Trophoblast cell (in vitro differentiated cells and primary cell): Measurements from ENCODE around the gene BTD.

Experiments
- DNase-seq, 2 donors: peaks; one replicate each; pipeline ENCODE4 v3.0.0-alpha.2; 2016
- H2AFZ ChIP-seq: 2 replicates; pipeline ENCODE4 v1.6.1; 2013; ENCODE audit warnings: low read length, moderate library complexity, mild to moderate bottlenecking; ENCODE audit not compliant: insufficient read depth, poor library complexity
- H2AK5ac ChIP-seq: 2 replicates; pipeline ENCODE4 v1.6.1; 2013; ENCODE audit warnings: mild to moderate bottlenecking, low read length
- H2BK120ac ChIP-seq: 2 replicates; pipeline ENCODE4 v1.6.1; 2013; ENCODE audit warnings: low read length, mild to moderate bottlenecking, moderate library complexity; ENCODE audit not compliant: insufficient read depth, poor library complexity
- H2BK12ac ChIP-seq: 2 replicates; pipeline ENCODE4 v1.6.1; 2013; ENCODE audit warnings: mild to moderate bottlenecking, low read length, moderate library complexity
- H2BK5ac ChIP-seq: 2 replicates; pipeline ENCODE4 v1.6.1; 2013; ENCODE audit warnings: low read length, low read depth, moderate library complexity, mild to moderate bottlenecking; ENCODE audit not compliant: poor library complexity
- H3K14ac ChIP-seq: 2 replicates; pipeline ENCODE4 v1.6.1; 2013; ENCODE audit warnings: mild to moderate bottlenecking, low read length
- H3K18ac ChIP-seq: 2 replicates; pipeline ENCODE4 v1.6.1; 2013; ENCODE audit warnings: mild to moderate bottlenecking, low read length
- H3K23ac ChIP-seq: 2 replicates; pipeline ENCODE4 v1.6.1; 2013; ENCODE audit warnings: low read length
- H3K27ac ChIP-seq: 2 replicates; pipeline ENCODE4 v1.5.1; 2013; ENCODE audit warnings: low read depth, mild to moderate bottlenecking, inconsistent platforms, low read length, moderate library complexity
- H3K27me3 ChIP-seq: 2 replicates; pipeline ENCODE4 v1.6.1; 2013; ENCODE audit warnings: inconsistent platforms, mild to moderate bottlenecking, low read length, moderate library complexity; ENCODE audit not compliant: insufficient read depth
- H3K36me3 ChIP-seq, 2 experiments: 1 replicate in 1 of 2; 2 replicates in 1 of 2; pipeline ENCODE4 v1.6.1; 2013; ENCODE audit warnings: low read length in 2 of 2, mild to moderate bottlenecking in 2 of 2, moderate library complexity in 1 of 2; ENCODE audit not compliant: insufficient read depth in 2 of 2, control insufficient read depth in 1 of 2
- H3K4ac ChIP-seq: 2 replicates; pipeline ENCODE4 v1.6.1; 2013; ENCODE audit warnings: low read depth, mild to moderate bottlenecking, low read length, moderate library complexity
- H3K4me1 ChIP-seq, 2 experiments: 1 replicate in 1 of 2; 2 replicates in 1 of 2; pipeline ENCODE4 v1.6.1; 2013; ENCODE audit warnings: low read length in 2 of 2, mild to moderate bottlenecking in 2 of 2, moderate library complexity in 1 of 2; ENCODE audit not compliant: insufficient read depth in 2 of 2, control insufficient read depth in 1 of 2
- H3K4me2 ChIP-seq: 2 replicates; pipeline ENCODE4 v1.6.1; 2013; ENCODE audit warnings: inconsistent platforms, mild to moderate bottlenecking, low read length, moderate library complexity
- H3K4me3 ChIP-seq: 2 replicates; pipeline ENCODE4 v1.5.1; 2013; ENCODE audit warnings: mild to moderate bottlenecking, low read depth, low read length, inconsistent platforms
- H3K79me1 ChIP-seq: one replicate; pipeline ENCODE4 v1.6.1; 2013; ENCODE audit warnings: low read length
- H3K79me2 ChIP-seq: 2 replicates; pipeline ENCODE4 v1.6.1; 2013; ENCODE audit warnings: low read length, mild to moderate bottlenecking; ENCODE audit not compliant: control insufficient read depth, insufficient read depth, poor library complexity
- H3K9ac ChIP-seq: 2 replicates; pipeline ENCODE4 v1.6.1; 2013; ENCODE audit warnings: mild to moderate bottlenecking, low read length
- H3K9me3 ChIP-seq: 2 replicates; pipeline ENCODE4 v1.6.1; 2013; ENCODE audit warnings: low read depth, mild to moderate bottlenecking, control low read depth, inconsistent platforms, low read length; ENCODE audit not compliant: insufficient read depth
- H4K12ac ChIP-seq: 2 replicates; pipeline ENCODE4 v1.6.1; 2013; ENCODE audit warnings: low read depth, mild to moderate bottlenecking, low read length, moderate library complexity
- H4K8ac ChIP-seq: 2 replicates; pipeline ENCODE4 v1.6.1; 2013; ENCODE audit warnings: low read depth, mild to moderate bottlenecking, low read length, moderate library complexity
- H4K91ac ChIP-seq: one replicate; pipeline ENCODE4 v1.6.1; 2013; ENCODE audit warnings: low read depth, mild to moderate bottlenecking, low read length, moderate library complexity
- WGBS: extraction: QIAGEN DNeasy Blood & Tissue Kit; methylation state at CpG from one replicate; pipeline ENCODE4 v1.1.7; 2013; ENCODE audit warnings: missing lambda C conversion rate; ENCODE audit not compliant: insufficient read length, insufficient coverage; ENCODE audit errors: extremely low coverage; 5-methylcytosine and 5-hydroxymethylcytosine counted together

The BTD gene

GRCh38 chr3:15654127-15654526 lies 52.6 kb downstream of the BTD start:
- Histone ChIP-seq H3K9ac (no peak overlapping the region), H3K79me1 (no peaks in the 10 kb centered on the region), H4K8ac (no peak overlapping the region), H2AFZ (no peak overlapping the region), H3K4me3 (no peak overlapping the region), H3K4me1 (no peaks in the 10 kb centered on the region), H2BK120ac (no peak overlapping the region), H2AK5ac (no peak overlapping the region), H4K12ac (no peak overlapping the region), H3K27ac (no peak overlapping the region), H2BK5ac (no peak overlapping the region), H3K9me3 (peaks cover 8% of the 10 kb centered on the region), H3K18ac (no peak overlapping the region), H3K27me3 (no peaks in the 10 kb centered on the region), H3K4ac (no peak overlapping the region), H3K36me3 (peaks cover 0 to 1% of the 10 kb centered on the region in 2 experiments), H3K4me2 (no peak overlapping the region), H4K91ac (no peak overlapping the region), H3K23ac (no peak overlapping the region), H3K14ac (no peak overlapping the region), H3K79me2 (no peaks in the 10 kb centered on the region), H2BK12ac (no peak overlapping the region)
- no peak for DNase-seq

- H3K4ac ChIP-seq: no peak overlapping the region
- H2BK5ac ChIP-seq: no peak overlapping the region
Observed at GRCh38 chr3:15654891-15655290, 53.3 kb downstream of the BTD start.

GRCh38 chr3:15656342-15656741 lies 54.8 kb downstream of the BTD start:
- Histone ChIP-seq H2BK12ac (no peak overlapping the region), H2AK5ac (no peak overlapping the region), H3K4me1 (no peaks in the 10 kb centered on the region), H3K4ac (no peak overlapping the region), H2AFZ (no peak overlapping the region), H3K36me3 (peaks cover 0 to 1% of the 10 kb centered on the region in 2 experiments), H3K79me1 (no peaks in the 10 kb centered on the region), H3K79me2 (no peaks in the 10 kb centered on the region), H2BK5ac (no peak overlapping the region), H3K23ac (no peak overlapping the region), H3K4me3 (no peak overlapping the region), H4K8ac (no peak overlapping the region), H2BK120ac (no peak overlapping the region), H3K4me2 (no peak overlapping the region), H3K9me3 (peaks cover 8% of the 10 kb centered on the region), H3K27ac (no peak overlapping the region), H3K14ac (no peak overlapping the region), H4K91ac (no peak overlapping the region), H3K27me3 (no peaks in the 10 kb centered on the region), H3K18ac (no peak overlapping the region), H4K12ac (no peak overlapping the region), H3K9ac (no peak overlapping the region)
- DNase-seq: no peak
- WGBS: no CpG with 5 or more reads among the region's 5 CpGs

More at GRCh38 chr3:15654891-15655290, 53.3 kb downstream of the BTD start:
- H3K36me3 ChIP-seq: peaks cover 0 to 1% of the 10 kb centered on the region in 2 experiments
- H2BK12ac ChIP-seq: no peak overlapping the region
- H3K14ac ChIP-seq: no peak overlapping the region
- H3K4me1 ChIP-seq: no peaks in the 10 kb centered on the region
- H3K27ac ChIP-seq: no peak overlapping the region
- H2AFZ ChIP-seq: no peak overlapping the region
- no peaks in the 10 kb centered on the region for H3K27me3 ChIP-seq
- no peak overlapping the region for H3K9ac ChIP-seq
- no peak overlapping the region for H4K91ac ChIP-seq
- H2BK120ac ChIP-seq: no peak overlapping the region
- H3K4me3 ChIP-seq: no peak overlapping the region
- no peak overlapping the region for H3K23ac ChIP-seq
- WGBS: 83% methylated on average over 1 of the region's 9 CpGs
- H3K4me2 ChIP-seq: no peak overlapping the region
- H3K79me1 ChIP-seq: no peaks in the 10 kb centered on the region
- no peak overlapping the region for H2AK5ac ChIP-seq
- H3K18ac ChIP-seq: no peak overlapping the region
- no peak overlapping the region for H4K8ac ChIP-seq
- no peak overlapping the region for H4K12ac ChIP-seq
- DNase-seq: no peak
- no peaks in the 10 kb centered on the region for H3K79me2 ChIP-seq
- peaks cover 8% of the 10 kb centered on the region for H3K9me3 ChIP-seq

GRCh38 chr3:15657016-15657415 lies 55.5 kb downstream of the BTD start:
- H3K4me2 ChIP-seq: no peak overlapping the region
- H4K91ac ChIP-seq: no peak overlapping the region
- no peak overlapping the region for H2BK5ac ChIP-seq
- no peak for DNase-seq
- peaks cover 8% of the 10 kb centered on the region for H3K9me3 ChIP-seq
- no peak overlapping the region for H2BK12ac ChIP-seq
- H3K14ac ChIP-seq: no peak overlapping the region
- no peak overlapping the region for H4K8ac ChIP-seq
- no peaks in the 10 kb centered on the region for H3K27me3 ChIP-seq
- H3K36me3 ChIP-seq: peaks cover 0 to 1% of the 10 kb centered on the region in 2 experiments
- H3K79me2 ChIP-seq: no peaks in the 10 kb centered on the region
- no peak overlapping the region for H3K9ac ChIP-seq
- H2AK5ac ChIP-seq: no peak overlapping the region
- H2BK120ac ChIP-seq: no peak overlapping the region
- no peaks in the 10 kb centered on the region for H3K4me1 ChIP-seq
- no peak overlapping the region for H4K12ac ChIP-seq
- H3K79me1 ChIP-seq: no peaks in the 10 kb centered on the region
- no peak overlapping the region for H3K4ac ChIP-seq
- H3K18ac ChIP-seq: no peak overlapping the region
- no peak overlapping the region for H3K4me3 ChIP-seq
- H2AFZ ChIP-seq: no peak overlapping the region
- no peak overlapping the region for H3K27ac ChIP-seq
- H3K23ac ChIP-seq: no peak overlapping the region
